HepG2 (cell line): ENCODE results near the gene TMEM143. TPM values are rescaled to one million over a fixed set of nuclear protein-coding genes. Genes with fewer than 3 reads are reported as not detected.

Experiments used
- ATAC-seq: fragments of 200-7000 bp; cut with Tn5 transposase; 3 replicates; pipeline ENCODE4 v1.9.1; 2020; ENCODE audit warnings: mild to moderate bottlenecking, moderate library complexity
- BruUV-seq: library from RNA; stranded (reverse); fragments of 400-500 nt; replicated peaks from 2 replicates; lab custom pipeline; 2021; lab: Mats Ljungman, UMichigan
- CTCF ChIA-PET: fragments of 300-600 bp; formaldehyde crosslinking; extraction: SDS; loops from one replicate; lab custom pipeline; 2021; ENCODE audit warnings: low total read pairs, inconsistent platforms, low intra/inter-chr PET ratio; lab: Yijun Ruan, JAX
- POLR2A ChIA-PET: fragments of 350-600 bp; sonication (Branson Sonifier 250); formaldehyde crosslinking; loops from one replicate; lab custom pipeline; 2020; ENCODE audit warnings: antibody characterized with exemption, inconsistent platforms; lab: Yijun Ruan, JAX
- DNase-seq: peaks from one replicate; pipeline ENCODE4 v3.0.0-alpha.2; 2015; ENCODE audit warnings: low spot score
- FAIRE-seq: peaks from 3 replicates; lab custom pipeline; 2011; peaks lifted over from hg19 to GRCh38; lab: Jason Lieb, UNC
- H2AFZ ChIP-seq: one replicate; pipeline ENCODE4 v1.6.1; 2011; ENCODE audit warnings: low read length, inconsistent platforms
- H3K27ac ChIP-seq: fragments of 300-600 bp; 3 replicates; pipeline ENCODE4 v1.8.0; 2011; ENCODE audit warnings: mixed run types, mild to moderate bottlenecking, mixed read lengths, low read length, inconsistent platforms; ENCODE audit not compliant: insufficient read depth; ENCODE audit errors: extremely low read length
- H3K27me3 ChIP-seq, 2 experiments: fragments of 200-600 bp in 1 of 2; 2 replicates in 1 of 2; 3 replicates in 1 of 2; pipeline versions ENCODE4 v1.6.0 to v1.8.0; 2011; ENCODE audit warnings: low read length in 2 of 2, mild to moderate bottlenecking in 2 of 2, moderate library complexity in 2 of 2, inconsistent platforms in 1 of 2; ENCODE audit not compliant: insufficient read depth in 2 of 2, control insufficient read depth in 1 of 2
- H3K36me3 ChIP-seq, 2 experiments: fragments of 200-600 bp in 1 of 2; replicated peaks in 1 of 2; 2 replicates in 1 of 2; 3 replicates in 1 of 2; pipeline versions ENCODE4 v1.5.1 to v1.8.0; 2011; ENCODE audit warnings: low read length in 2 of 2, inconsistent platforms in 1 of 2; ENCODE audit not compliant: insufficient read depth in 2 of 2, control insufficient read depth in 1 of 2
- H3K4me1 ChIP-seq: 2 replicates; pipeline ENCODE4 v1.5.1; 2012; ENCODE audit warnings: low read length, inconsistent platforms; ENCODE audit not compliant: insufficient read depth
- H3K4me2 ChIP-seq: 2 replicates; pipeline ENCODE4 v1.6.0; 2011; ENCODE audit warnings: low read depth, low read length, inconsistent platforms
- H3K4me3 ChIP-seq, 3 experiments: fragments of 200-600 bp in 1 of 3; sonication (generic), shearing (Covaris generic) in 1 of 3; replicated peaks in 1 of 3; 2 replicates each; pipeline ENCODE4 v1.5.1; 2011 to 2016; ENCODE audit warnings: low read length in 3 of 3, inconsistent platforms in 2 of 3, low read depth in 2 of 3, mild to moderate bottlenecking in 2 of 3, control low read depth in 1 of 3, mixed read lengths in 1 of 3; ENCODE audit not compliant: insufficient read depth in 1 of 3
- H3K79me2 ChIP-seq: one replicate; pipeline ENCODE4 v1.6.1; 2011; ENCODE audit warnings: low read length, inconsistent platforms; ENCODE audit not compliant: insufficient read depth
- H3K9ac ChIP-seq: 2 replicates; pipeline ENCODE4 v1.6.0; 2011; ENCODE audit warnings: mild to moderate bottlenecking, low read depth, low read length, inconsistent platforms; ENCODE audit not compliant: insufficient read depth
- H3K9me3 ChIP-seq: 2 replicates; pipeline ENCODE4 v1.5.1; 2012; ENCODE audit warnings: mild to moderate bottlenecking, low read length
- H4K20me1 ChIP-seq: 2 replicates; pipeline ENCODE4 v1.6.0; 2011; ENCODE audit warnings: inconsistent platforms, mild to moderate bottlenecking, low read length, moderate library complexity; ENCODE audit not compliant: insufficient read depth
- LCORL ChIP-seq, 2 experiments: fragments of 450-650 bp in 1 of 2; sonication (generic) in 1 of 2; formaldehyde crosslinking in 1 of 2; IDR thresholded peaks; 2 replicates each; pipeline versions ENCODE4 v1.5.0 to v1.6.1; 2017 to 2020; ENCODE audit warnings: antibody characterized with exemption in 1 of 2, missing genetic modification reagents in 1 of 2
- PCBP1 ChIP-seq: fragments of 200-400 bp; formaldehyde crosslinking; IDR thresholded peaks from 2 replicates; pipeline ENCODE4 v1.6.1; 2017; ENCODE audit warnings: mild to moderate bottlenecking, low read depth, low read length, borderline replicate concordance
- SOX13 ChIP-seq, 3 experiments: fragments of 450-650 bp in 1 of 3; sonication (generic) in 1 of 3; formaldehyde crosslinking in 1 of 3; IDR thresholded peaks in 2 of 3; conservative IDR thresholded peaks in 1 of 3; 2 replicates each; pipeline versions ENCODE4 v1.5.0 to v1.6.1; 2016 to 2020; ENCODE audit warnings: antibody characterized with exemption in 1 of 3, mild to moderate bottlenecking in 1 of 3, missing compliant biosample characterization in 1 of 3, missing genetic modification reagents in 1 of 3, moderate library complexity in 1 of 3
- ZMAT3 ChIP-seq: sonication (generic); formaldehyde crosslinking; conservative IDR thresholded peaks from 2 replicates; pipeline ENCODE4 v1.7.0; 2021; ENCODE audit warnings: missing genetic modification reagents
- whole genome bisulfite sequencing: methylation state at CpG from one replicate; pipeline ENCODE4 v1.1.6; 2017; ENCODE audit warnings: low lambda C conversion rate; 5-methylcytosine and 5-hydroxymethylcytosine counted together
- in situ Hi-C: cut with HindIII; loops from 2 replicates; pipeline ENCODE4 v1.10.0; 2017; ENCODE audit warnings: low pct_unique_long_range_greater_than_20kb; ENCODE audit not compliant: extremely low pct_ligation_motif_present
- intact Hi-C: fragments of 100-400 bp; cut with micrococcal nuclease; formaldehyde crosslinking; loops from one replicate; pipeline ENCODE4 v1.10.0; 2022; ENCODE audit not compliant: unreplicated experiment
- polyA plus RNA-seq, 8 experiments: library from polyadenylated mRNA; depleted of rRNA in 3 of 8; stranded (reverse) in 7 of 8; unstranded in 1 of 8; fragments of >200 nt; fragmentation: Illumina TruSeq in 4 of 8; extraction: Trizol in 4 of 8; gene quantifications; 2 replicates each; pipeline versions ENCODE4 v1.2.1 to v1.2.3, GENCODE V29; 2011 to 2016; ENCODE audit warnings: low read depth in 4 of 8, missing spikeins in 1 of 8, mixed read lengths in 1 of 8; ENCODE audit not compliant: insufficient read depth in 1 of 8
- total RNA-seq, 5 experiments: library from RNA; depleted of rRNA; stranded (reverse); fragments of >200 nt; fragmentation: Illumina TruSeq; extraction: Trizol; gene quantifications; 2 replicates each; pipeline ENCODE4 v1.2.3, GENCODE V29; 2016; ENCODE audit warnings: low read depth in 1 of 5
- TF ChIP-seq, protein P1 (sequence below): sonication (generic); formaldehyde crosslinking; IDR thresholded peaks from 2 replicates; pipeline ENCODE4 v1.4.0; 2020; ENCODE audit warnings: mild to moderate bottlenecking, missing genetic modification reagents
- TF ChIP-seq, protein P2 (sequence below): sonication (generic); formaldehyde crosslinking; IDR thresholded peaks from 2 replicates; pipeline ENCODE4 v1.5.1; 2020; ENCODE audit warnings: mild to moderate bottlenecking, missing genetic modification reagents, moderate library complexity
- TF ChIP-seq, protein P3 (sequence below): sonication (generic); formaldehyde crosslinking; conservative IDR thresholded peaks from 2 replicates; pipeline ENCODE4 v1.4.0; 2020; ENCODE audit warnings: missing genetic modification reagents

TMEM143 gene
- total and polyA plus RNA-seq, 2 of the 13 experiments (the other 11 are each of a cell fraction or from before 2014, with no cell fraction given): 7.7 to 11.3 TPM

DNA sequence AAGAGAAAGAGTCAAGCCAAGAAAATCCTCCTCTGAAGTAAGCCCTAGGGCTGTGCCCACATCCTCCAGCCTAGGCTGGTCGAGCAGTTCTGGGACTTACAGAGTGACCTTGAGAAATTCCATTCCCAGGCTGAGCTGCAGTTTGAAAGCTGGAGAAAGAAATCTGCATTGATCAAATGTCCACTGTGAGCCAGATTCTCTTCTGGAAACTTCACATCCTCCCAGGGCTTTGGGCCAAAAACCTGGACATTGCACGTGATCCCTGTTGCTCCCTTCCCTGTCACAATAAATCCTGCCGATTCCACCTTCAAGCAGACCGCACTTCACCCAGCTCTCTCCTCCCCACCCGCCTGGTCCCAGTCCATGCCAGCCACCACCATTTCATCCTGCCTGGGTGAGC lies 15.7 kb downstream of the TMEM143 start (continued):
- TF ChIP-seq, protein P1, sequence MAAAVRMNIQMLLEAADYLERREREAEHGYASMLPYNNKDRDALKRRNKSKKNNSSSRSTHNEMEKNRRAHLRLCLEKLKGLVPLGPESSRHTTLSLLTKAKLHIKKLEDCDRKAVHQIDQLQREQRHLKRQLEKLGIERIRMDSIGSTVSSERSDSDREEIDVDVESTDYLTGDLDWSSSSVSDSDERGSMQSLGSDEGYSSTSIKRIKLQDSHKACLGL (CRISPR knock-in tag): no peak
- TF ChIP-seq, protein P2, sequence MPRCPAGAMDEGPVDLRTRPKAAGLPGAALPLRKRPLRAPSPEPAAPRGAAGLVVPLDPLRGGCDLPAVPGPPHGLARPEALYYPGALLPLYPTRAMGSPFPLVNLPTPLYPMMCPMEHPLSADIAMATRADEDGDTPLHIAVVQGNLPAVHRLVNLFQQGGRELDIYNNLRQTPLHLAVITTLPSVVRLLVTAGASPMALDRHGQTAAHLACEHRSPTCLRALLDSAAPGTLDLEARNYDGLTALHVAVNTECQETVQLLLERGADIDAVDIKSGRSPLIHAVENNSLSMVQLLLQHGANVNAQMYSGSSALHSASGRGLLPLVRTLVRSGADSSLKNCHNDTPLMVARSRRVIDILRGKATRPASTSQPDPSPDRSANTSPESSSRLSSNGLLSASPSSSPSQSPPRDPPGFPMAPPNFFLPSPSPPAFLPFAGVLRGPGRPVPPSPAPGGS (CRISPR knock-in tag): no peak
- TF ChIP-seq PCBP1 (no peak), SOX13 (IDR thresholded peaks at IDR 0.05) (no peak), SOX13 (CRISPR knock-in tag; conservative IDR thresholded peaks at IDR 0.05 in 1 of 2, IDR thresholded peaks at IDR 0.05 in 1 of 2) (no peak)

DNA sequence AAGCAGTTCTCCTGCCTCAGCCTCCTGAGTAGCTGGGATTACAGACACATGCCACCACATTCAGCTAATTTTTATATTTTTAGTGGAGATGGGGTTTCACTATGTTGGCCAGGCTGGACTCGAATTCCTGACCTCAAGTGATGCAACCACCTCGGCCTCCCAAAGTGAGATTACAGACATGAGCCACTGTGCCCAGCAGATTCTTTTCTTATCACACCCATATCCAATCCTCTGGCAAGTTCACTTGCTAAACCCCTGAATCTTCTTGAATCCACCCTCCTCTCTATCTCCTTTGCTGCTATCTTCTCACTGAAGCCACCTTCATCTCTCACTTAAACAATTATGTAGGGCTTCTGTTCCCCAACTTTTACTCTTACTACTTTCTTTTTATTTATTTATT lies 17.5 kb downstream of the TMEM143 start:
- Histone ChIP-seq H2AFZ (no peak overlapping the region), H3K79me2 (no peaks in the 10 kb centered on the region), H3K9ac (no peak overlapping the region), H3K4me3 (no peak overlapping the region), H3K27me3 (no peaks in the 10 kb centered on the region), H3K4me2 (no peak overlapping the region), H3K27ac (no peak overlapping the region), H3K9me3 (no peaks in the 10 kb centered on the region), H3K4me1 (peaks cover 39% of the 10 kb centered on the region), H3K36me3 (peaks cover 1 to 14% of the 10 kb centered on the region in 2 experiments; a peak in 3 of 5 replicates), H4K20me1 (no peaks in the 10 kb centered on the region)
- POLR2A ChIA-PET: no interaction called here
- WGBS: 93% methylated on average over 2 of the region's 2 CpGs
- intact Hi-C loops (no loop called here), in situ Hi-C loops (no loop called here)
- TF ChIP-seq ZMAT3 (CRISPR knock-in tag): no peak
- TF ChIP-seq LCORL (IDR thresholded peaks at IDR 0.05): no peak
- TF ChIP-seq LCORL (CRISPR knock-in tag; IDR thresholded peaks at IDR 0.05): no peak
- TF ChIP-seq, protein P3, sequence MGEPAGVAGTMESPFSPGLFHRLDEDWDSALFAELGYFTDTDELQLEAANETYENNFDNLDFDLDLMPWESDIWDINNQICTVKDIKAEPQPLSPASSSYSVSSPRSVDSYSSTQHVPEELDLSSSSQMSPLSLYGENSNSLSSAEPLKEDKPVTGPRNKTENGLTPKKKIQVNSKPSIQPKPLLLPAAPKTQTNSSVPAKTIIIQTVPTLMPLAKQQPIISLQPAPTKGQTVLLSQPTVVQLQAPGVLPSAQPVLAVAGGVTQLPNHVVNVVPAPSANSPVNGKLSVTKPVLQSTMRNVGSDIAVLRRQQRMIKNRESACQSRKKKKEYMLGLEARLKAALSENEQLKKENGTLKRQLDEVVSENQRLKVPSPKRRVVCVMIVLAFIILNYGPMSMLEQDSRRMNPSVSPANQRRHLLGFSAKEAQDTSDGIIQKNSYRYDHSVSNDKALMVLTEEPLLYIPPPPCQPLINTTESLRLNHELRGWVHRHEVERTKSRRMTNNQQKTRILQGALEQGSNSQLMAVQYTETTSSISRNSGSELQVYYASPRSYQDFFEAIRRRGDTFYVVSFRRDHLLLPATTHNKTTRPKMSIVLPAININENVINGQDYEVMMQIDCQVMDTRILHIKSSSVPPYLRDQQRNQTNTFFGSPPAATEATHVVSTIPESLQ: no peak
- no peak for ATAC-seq
- CTCF ChIA-PET: no interaction called here
- no TSS peak for BruUV-seq
- DNase-seq: no peak
- no peak for FAIRE-seq
